OCI-LY7 (cell line): ENCODE results near the gene HOXD8. TPM values are rescaled to one million over a fixed set of nuclear protein-coding genes. Genes with fewer than 3 reads are reported as not detected.

Experiments used
- BruUV-seq: library from RNA; stranded (reverse); fragments of 400-500 nt; replicated peaks from 2 replicates; lab custom pipeline; 2021; lab: Mats Ljungman, UMichigan
- CTCF ChIA-PET: fragments of 300-600 bp; sonication (Branson Sonifier 250); formaldehyde crosslinking; loops from one replicate; lab custom pipeline; 2022; ENCODE audit warnings: antibody characterized with exemption; ENCODE audit not compliant: unreplicated experiment; lab: Charles Lee
- POLR2A ChIA-PET: fragments of 300-600 bp; sonication (Branson Sonifier 250); formaldehyde crosslinking; loops from one replicate; lab custom pipeline; 2022; ENCODE audit warnings: antibody characterized with exemption; lab: Charles Lee
- DNase-seq: peaks from one replicate; pipeline ENCODE4 v3.0.0-alpha.2; 2015; ENCODE audit warnings: low spot score
- H2AFZ ChIP-seq: fragments of 200-600 bp; sonication (generic), shearing (Covaris generic); 2 replicates; pipeline ENCODE4 v1.6.1; 2014; ENCODE audit warnings: mild to moderate bottlenecking, antibody characterized with exemption, low read length, moderate library complexity
- H3K27ac ChIP-seq: fragments of 200-600 bp; sonication (generic); 2 replicates; pipeline ENCODE4 v1.5.1; 2014; ENCODE audit warnings: mixed run types, low read depth, mild to moderate bottlenecking, moderate library complexity, low read length, inconsistent platforms; ENCODE audit not compliant: poor library complexity, severe bottlenecking
- H3K36me3 ChIP-seq: fragments of 200-600 bp; sonication (generic); 2 replicates; pipeline ENCODE4 v1.6.1; 2014; ENCODE audit warnings: mild to moderate bottlenecking, antibody characterized with exemption, low read length, moderate library complexity, mixed read lengths; ENCODE audit not compliant: insufficient read depth
- H3K4me1 ChIP-seq: fragments of 200-600 bp; sonication (generic); 2 replicates; pipeline ENCODE4 v1.5.1; 2014; ENCODE audit warnings: mild to moderate bottlenecking, low read length; ENCODE audit not compliant: insufficient read depth, poor library complexity, severe bottlenecking
- H3K4me2 ChIP-seq: fragments of 200-600 bp; sonication (generic); 2 replicates; pipeline ENCODE4 v1.6.1; 2014; ENCODE audit warnings: mild to moderate bottlenecking, low read length
- H3K4me3 ChIP-seq: fragments of 200-600 bp; sonication (generic); 2 replicates; pipeline ENCODE4 v1.5.1; 2014; ENCODE audit warnings: mild to moderate bottlenecking, low read depth, low read length; ENCODE audit not compliant: poor library complexity, severe bottlenecking
- H3K79me2 ChIP-seq: fragments of 200-600 bp; sonication (generic); 2 replicates; pipeline ENCODE4 v1.6.1; 2016; ENCODE audit warnings: low read depth, mild to moderate bottlenecking, low read length, moderate library complexity, mixed read lengths; ENCODE audit not compliant: insufficient read depth
- H3K9me2 ChIP-seq: fragments of 200-600 bp; sonication (generic); 2 replicates; pipeline ENCODE4 v1.6.1; 2016; ENCODE audit warnings: mild to moderate bottlenecking, low read length, mixed read lengths; ENCODE audit not compliant: insufficient read depth
- H3K9me3 ChIP-seq: fragments of 200-600 bp; sonication (generic); 2 replicates; pipeline ENCODE4 v1.6.1; 2014; ENCODE audit warnings: mild to moderate bottlenecking, mixed run types, low read length, mixed read lengths
- H4K20me1 ChIP-seq: fragments of 200-600 bp; sonication (generic); 2 replicates; pipeline ENCODE4 v1.6.1; 2014; ENCODE audit warnings: mild to moderate bottlenecking, antibody characterized with exemption, low read length, moderate library complexity, mixed read lengths; ENCODE audit not compliant: insufficient read depth
- EZH2phosphoT487 ChIP-seq: fragments of 200-600 bp; sonication (generic); IDR thresholded peaks from 2 replicates; pipeline ENCODE4 v1.6.1; 2018; ENCODE audit warnings: low read depth, borderline replicate concordance, mild to moderate bottlenecking, mixed run types, antibody characterized with exemption, low read length, moderate library complexity, mixed read lengths
- intact Hi-C: fragments of 100-400 bp; cut with micrococcal nuclease; formaldehyde crosslinking; loops from one replicate; pipeline ENCODE4 v1.10.0; 2022; ENCODE audit not compliant: unreplicated experiment
- total RNA-seq, 2 experiments: library from RNA; depleted of rRNA in 1 of 2; stranded (reverse); fragments of >200 nt in 1 of 2; shearing (Covaris generic) in 1 of 2; gene quantifications; 2 replicates each; pipeline ENCODE4 v1.2.3, GENCODE V29; 2014 to 2022
- TF ChIP-seq, protein P1 (sequence below): fragments of 200-600 bp; sonication (generic); conservative IDR thresholded peaks from 2 replicates; pipeline ENCODE4 v1.5.1; 2014; ENCODE audit warnings: mild to moderate bottlenecking, antibody characterized with exemption, low read length, moderate library complexity, mixed read lengths

The HOXD8 gene
- total RNA-seq, 2 experiments from 2014 or later: not detected

DNA sequence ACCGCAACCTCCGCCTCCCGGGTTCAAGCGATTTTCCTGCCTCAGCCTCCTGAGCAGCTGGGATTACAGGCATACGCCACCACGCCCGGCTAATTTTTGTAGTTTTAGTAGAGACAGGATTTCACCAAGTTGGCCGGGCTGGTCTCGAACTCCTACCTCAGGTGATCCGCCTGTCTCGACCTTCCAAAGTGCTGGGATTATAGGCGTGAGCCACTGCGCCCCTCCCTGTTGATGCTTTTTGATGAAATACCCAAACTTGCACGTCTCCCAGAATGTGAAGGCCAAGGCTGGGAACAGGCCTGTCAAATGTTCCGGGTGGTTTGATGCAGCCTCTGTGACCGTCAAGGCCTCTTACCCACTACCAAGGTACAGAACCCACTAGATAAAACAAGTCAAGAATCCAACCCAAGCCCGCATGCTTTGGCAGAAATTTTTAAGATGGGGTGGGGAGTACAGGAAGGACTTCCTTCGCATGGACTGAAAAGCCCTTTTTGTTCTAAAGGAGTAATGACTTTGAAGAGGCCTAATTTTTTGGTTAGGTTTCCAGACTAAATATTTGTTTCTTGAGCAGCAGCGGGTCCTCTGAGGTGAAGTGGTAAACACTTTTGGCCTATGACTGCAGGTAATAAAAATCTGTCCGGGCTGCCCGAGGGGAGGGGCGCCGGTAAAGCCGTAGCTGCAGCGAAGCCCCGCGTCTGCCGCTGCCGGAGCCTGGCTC lies 42.0 kb upstream of the HOXD8 start:
- DNase-seq: no peak
- TF ChIP-seq, protein P1, sequence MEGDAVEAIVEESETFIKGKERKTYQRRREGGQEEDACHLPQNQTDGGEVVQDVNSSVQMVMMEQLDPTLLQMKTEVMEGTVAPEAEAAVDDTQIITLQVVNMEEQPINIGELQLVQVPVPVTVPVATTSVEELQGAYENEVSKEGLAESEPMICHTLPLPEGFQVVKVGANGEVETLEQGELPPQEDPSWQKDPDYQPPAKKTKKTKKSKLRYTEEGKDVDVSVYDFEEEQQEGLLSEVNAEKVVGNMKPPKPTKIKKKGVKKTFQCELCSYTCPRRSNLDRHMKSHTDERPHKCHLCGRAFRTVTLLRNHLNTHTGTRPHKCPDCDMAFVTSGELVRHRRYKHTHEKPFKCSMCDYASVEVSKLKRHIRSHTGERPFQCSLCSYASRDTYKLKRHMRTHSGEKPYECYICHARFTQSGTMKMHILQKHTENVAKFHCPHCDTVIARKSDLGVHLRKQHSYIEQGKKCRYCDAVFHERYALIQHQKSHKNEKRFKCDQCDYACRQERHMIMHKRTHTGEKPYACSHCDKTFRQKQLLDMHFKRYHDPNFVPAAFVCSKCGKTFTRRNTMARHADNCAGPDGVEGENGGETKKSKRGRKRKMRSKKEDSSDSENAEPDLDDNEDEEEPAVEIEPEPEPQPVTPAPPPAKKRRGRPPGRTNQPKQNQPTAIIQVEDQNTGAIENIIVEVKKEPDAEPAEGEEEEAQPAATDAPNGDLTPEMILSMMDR: no peak
- TF ChIP-seq EZH2phosphoT487: no peak
- ChIA-PET CTCF (no interaction called here), POLR2A (no interaction called here)
- no peaks in the 10 kb centered on the region for H3K9me2 ChIP-seq
- no peak overlapping the region for H3K4me2 ChIP-seq
- intact Hi-C loops: no loop called here
- H4K20me1 ChIP-seq: no peaks in the 10 kb centered on the region
- H3K36me3 ChIP-seq: no peaks in the 10 kb centered on the region
- H2AFZ ChIP-seq: no peak overlapping the region
- H3K4me3 ChIP-seq: no peak overlapping the region
- no peak overlapping the region for H3K27ac ChIP-seq
- no peaks in the 10 kb centered on the region for H3K79me2 ChIP-seq
- no TSS peak for BruUV-seq
- H3K4me1 ChIP-seq: no peaks in the 10 kb centered on the region
- no peaks in the 10 kb centered on the region for H3K9me3 ChIP-seq

DNA sequence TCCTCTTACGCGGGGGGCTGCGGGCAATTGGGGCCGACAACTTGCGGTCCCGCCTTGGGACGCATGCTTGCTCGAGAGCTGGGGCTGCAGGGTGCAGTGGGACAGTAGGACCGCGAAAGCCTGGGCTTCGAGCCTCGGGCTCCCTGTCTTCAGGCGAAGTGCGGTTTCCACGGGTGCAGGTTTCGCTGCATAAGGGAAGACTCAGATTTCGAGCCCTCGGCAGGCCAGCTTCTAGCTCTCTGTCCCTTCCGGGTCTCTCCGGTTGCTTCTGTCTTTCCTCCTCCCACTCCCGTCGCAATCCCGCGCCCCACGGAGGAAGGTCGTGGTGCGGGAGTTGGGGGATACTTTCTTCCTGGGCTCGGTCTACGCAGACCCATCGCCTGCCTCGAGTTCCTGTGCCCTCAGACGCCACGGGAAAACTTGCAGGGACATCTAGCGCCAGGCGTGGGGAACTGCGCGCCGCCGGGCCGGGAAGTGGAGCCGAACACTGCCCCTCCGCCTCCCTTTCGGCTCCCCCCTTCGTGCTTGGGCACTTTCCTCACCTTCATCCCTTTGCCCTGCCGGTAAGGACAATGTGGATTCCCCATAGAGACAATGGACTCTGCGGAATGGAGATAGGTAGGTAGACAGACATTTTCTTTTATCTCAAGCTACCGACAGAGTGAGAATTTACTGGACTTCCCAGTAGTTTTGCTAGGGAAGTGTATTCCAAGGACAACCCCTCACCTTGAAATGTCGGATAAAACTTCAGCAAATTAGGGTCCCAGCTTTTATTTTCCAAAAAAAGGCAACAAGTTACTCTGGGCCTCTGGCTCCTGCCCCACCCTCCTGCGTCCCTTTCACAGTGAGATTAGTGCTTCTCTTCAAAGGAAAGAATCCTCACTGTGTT lies 41.2 kb upstream of the HOXD8 start:
- no peak for TF ChIP-seq EZH2phosphoT487
- TF ChIP-seq, protein P1: no peak

More for the DNA sequence above, 41.2 kb upstream of the HOXD8 start:
- Histone ChIP-seq H3K4me1 (no peaks in the 10 kb centered on the region), H3K9me3 (no peaks in the 10 kb centered on the region), H3K4me3 (no peak overlapping the region), H3K9me2 (no peaks in the 10 kb centered on the region), H3K79me2 (no peaks in the 10 kb centered on the region), H3K27ac (no peak overlapping the region), H3K36me3 (no peaks in the 10 kb centered on the region), H3K4me2 (no peak overlapping the region), H2AFZ (no peak overlapping the region), H4K20me1 (no peaks in the 10 kb centered on the region)
- CTCF ChIA-PET: no interaction called here
- intact Hi-C loops: no loop called here
- POLR2A ChIA-PET: no interaction called here
- DNase-seq: no peak
- no TSS peak for BruUV-seq
